HG02981 (cell line): ENCODE data around the gene ZCCHC8.

Experiments
- ATAC-seq: cut with Tn5 transposase; IDR thresholded peaks from one replicate; pipeline ENCODE4 v1.9.1; 2021; ENCODE audit warnings: mild to moderate bottlenecking, moderate library complexity; ENCODE audit not compliant: unreplicated experiment

The ZCCHC8 gene

DNA sequence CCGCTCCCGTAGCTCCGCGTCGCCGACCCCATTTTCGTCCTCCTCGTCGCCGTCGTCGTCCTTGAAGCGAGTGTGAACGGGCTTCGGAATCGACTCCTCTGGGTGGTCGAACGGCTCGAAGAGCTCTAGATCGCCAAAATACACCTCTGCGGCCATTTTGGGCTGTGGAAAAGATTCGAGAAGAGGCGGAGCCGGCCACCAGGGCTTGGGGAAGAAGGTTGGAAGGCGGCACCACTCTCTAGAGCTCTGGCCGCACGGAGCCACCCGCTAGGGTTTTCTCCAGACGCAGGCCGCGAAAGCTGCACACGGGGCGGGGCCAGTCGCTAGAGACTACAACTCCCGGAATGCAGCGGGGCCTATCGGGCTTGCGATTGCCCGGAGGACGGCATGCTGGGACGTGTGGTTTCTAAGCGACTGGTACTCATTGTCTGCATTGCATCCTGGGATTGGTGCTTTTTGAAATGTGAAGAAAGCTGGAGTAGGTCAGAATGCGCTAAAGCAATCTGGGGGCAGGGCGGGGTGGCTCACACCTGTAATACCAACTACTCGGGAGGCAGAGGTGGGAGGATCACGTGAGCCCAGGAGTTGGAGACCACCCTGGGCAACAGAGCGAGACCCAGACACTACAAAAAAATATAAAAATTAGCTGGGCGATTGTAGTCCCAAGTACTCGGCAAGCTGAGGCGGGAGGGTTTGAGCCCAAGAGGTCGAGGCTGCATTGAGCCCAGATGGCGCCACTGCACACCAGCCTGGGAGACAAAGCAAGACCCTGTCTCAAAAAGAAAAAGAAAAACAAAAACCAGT, at the start of gene ZCCHC8:
ZCCHC8 (minus strand) TSS at position 248 of the 804 bp plus-strand sequence; CDS start at position 156, 92 bp downstream.
- peak; percentile 95 for ATAC-seq

DNA sequence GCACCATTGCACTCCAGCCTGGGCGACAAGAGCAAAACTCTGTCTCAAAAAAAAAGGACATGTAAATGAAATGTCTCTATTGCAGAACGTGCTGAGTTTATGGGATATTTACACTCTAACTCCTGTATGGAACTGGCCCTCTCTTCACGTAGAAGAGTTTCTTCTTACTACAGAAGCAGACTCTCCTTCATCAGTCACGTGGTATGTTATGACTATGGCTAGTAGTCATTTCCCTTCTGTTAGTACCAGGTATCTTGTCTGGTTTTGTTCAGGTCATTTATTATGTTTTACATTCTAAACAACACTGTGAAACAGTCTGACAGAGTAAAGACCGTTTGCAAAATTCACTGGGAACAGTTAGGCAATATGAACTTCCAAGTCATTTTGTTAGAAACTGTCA, 46.6 kb upstream of the ZCCHC8 start:
- ATAC-seq, result no peak

DNA sequence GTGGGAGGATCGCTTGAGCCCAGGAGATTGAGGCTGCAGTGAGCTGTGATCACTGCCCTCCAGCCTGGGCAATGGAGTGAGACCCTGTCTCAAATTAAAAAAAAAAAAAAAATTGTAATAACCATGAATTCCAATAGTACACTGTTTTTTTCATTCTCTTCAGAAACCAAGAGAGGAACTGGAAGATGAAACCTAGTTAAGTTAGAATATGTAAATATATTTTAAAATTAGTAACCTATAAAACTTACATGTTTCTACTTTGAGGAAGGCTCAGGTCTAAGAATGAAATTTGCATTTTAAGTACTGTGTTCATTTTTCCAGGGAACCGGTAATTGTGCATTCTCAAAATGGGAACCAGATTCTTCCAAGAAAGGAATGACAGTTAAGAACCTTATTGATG, 45.1 kb upstream of the ZCCHC8 start:
- peak; percentile 79 for ATAC-seq

DNA sequence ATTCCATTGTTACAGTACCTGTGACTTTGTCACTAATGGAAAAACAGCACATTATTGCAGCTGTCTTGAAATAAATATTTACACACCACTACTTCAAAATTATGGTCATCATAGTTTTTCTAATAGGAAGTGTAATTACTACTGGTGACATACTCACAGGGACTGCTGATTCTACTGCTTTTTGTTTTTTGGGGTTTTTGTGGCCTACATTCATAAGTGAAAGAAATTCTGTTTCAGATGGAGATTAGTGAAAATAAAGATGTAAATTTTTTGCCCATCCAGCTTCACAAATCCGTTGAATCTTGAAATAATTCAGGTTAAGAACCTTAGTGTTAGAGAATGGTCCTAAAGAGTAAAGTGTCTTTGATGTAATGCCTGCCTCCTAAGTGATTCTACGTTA, 43.8 kb upstream of the ZCCHC8 start:
- no peak for ATAC-seq

DNA sequence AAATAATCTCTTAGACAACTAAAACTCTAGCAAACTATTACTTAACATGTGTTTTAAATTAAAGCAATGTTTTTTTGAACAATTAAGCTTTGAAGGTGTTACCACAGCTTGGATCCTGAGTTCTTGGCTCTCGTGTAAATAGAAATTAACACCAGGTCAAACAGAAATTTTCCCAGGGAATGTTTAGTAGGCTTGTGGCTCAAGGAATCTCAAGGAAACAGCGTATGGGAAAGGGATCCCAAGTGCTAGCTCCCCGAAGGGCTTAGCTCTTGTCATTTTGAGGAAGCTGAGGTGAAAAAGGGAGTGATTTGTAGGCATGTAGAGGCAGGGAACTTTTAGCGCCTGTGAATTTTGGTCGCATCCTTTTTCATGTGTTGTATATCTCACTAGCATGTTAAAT, 37.8 kb upstream of the ZCCHC8 start:
- no peak for ATAC-seq

DNA sequence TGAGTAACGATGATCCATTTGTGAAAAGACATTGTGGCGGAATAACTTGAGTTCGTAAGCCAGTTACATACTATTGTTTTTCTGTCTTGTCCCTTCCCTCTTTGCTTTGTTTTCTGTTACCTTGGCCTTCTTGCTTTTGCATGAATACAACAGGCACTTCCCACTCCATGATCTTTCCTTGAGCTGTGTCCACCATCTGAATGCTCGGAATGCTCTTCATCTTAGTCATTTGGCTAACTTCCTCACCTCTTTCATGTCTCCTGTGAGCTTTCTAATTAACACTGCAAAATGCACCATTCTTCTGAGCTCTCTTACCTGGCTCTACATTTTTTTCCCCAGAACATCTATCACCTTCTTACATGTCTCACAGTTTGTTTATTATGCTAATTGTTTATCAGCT, 36.3 kb upstream of the ZCCHC8 start:
- no peak for ATAC-seq

DNA sequence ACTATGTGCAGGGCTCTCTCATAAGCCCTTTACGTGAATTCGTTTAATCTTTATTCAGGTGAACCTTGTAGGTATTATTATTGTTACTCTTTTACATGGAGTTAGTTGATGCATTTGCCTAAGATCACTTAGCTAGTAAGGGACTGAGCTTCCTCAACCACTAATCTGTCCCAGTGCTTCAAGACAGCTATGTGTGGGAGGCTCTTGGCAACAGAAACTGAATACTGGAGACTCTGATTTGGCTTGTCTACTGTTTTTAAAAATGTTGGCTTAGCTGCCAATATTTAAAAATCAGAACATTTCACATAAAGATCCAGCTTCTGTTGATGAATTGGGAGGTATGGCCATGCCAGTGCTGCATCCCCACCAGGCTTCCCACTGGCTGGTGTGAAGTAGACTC, 33.1 kb upstream of the ZCCHC8 start:
- no peak for ATAC-seq

DNA sequence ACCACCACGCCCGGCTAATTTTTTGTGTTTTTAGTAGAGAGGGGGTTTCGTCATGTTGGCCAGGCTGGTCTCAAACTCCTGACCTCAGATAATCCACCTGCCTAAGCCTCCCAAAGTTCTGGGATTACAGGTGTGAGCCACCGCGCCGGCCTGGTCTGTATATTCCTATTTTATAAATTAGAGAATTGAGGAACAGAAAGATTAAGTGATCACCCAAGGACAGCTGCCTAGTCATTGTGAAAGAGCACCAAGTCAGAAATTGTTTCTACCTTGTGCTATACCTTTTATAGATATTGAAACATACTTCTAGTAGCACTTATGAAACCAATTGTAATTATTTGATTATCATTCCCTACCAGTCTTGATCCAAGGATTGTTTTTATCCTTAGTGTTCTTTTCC, 28.3 kb upstream of the ZCCHC8 start:
- ATAC-seq, result no peak

DNA sequence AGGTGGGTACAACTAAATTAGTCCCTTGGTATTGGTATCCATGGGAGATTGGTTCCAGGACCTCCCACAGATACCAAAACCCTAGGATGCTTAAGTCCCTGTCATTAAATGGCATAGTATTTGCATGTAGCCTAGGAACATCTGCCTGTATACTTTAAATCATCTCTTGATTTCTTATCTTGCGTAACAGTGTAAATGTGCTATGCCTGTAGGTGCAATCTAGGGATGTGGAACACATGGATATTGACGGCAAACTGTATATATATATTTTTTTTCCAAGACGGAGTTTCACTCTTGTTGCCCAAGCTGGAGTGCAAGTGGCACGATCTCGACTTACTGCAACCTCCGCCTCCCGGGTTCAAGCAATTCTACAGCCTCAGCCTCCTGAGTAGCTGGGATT, 27.9 kb upstream of the ZCCHC8 start:
- ATAC-seq, result no peak

DNA sequence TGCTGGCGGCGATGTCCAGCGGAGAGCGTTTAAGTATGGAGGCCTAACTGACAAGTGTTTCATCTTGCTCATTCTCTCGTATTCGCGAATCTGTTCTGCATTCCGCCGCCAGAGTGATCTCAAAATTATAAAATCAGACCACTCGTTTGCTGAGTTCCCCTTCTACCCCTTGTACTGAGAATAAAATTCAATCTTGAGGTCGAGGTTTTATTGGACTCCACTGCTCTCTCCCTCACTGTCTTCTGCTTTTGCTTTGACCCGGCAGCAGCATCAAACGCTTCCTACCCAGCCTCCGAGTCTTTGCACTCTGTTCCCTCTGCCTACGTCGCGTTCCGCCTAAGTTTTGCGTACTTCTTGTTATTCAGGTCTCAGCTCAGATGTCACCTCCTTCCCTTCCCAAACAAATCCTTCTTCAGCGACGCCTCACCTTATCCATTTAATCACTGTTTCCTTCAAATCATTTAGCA, 26.8 kb upstream of the ZCCHC8 start:
- ATAC-seq, result no peak

DNA sequence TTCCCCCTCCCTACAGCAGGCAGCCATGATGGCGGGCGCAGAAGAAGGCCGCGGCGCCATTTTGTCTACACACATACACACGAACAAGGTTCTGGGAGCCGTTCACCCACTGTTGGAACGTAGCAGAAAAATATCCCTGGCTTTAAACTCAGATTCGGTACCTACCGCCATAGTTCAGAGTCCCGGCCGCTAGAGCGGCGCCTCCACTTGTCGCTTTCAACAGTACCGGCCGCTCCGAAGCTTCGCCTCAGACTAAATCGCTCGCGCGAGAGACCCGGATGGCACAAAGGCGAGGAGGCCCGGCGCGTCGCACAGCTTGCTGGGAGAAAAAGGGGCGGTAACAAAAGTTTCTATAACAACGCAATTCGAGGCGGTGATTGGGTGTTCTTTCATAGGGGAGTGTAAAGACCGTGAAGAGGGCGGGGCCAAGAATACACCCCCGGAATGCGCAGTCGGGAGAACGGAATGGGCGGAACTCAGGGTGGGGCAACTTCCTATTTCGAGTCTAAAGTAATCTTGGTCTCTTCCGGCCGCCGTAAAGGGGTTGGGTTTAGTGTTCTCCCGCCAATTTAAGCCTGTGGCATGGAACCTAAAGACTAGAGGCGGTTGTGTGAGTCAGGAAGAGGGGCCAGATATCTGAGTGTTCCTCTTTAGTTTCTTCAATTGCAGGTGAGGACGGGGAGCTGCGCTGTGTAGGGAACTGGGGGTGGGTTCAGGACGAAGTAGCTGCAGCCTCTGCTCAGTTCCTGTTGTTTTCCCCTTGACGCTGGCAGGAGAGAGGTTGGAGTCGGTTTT, 26.1 kb upstream of the ZCCHC8 start, which contains the start of the genes KNTC1 and RSRC2:
KNTC1 (plus strand) TSS at position 567 of the 795 bp plus-strand sequence. CDS start 2,815 bp downstream, outside the sequence.
RSRC2 (minus strand) TSS at position 254 of the 795 bp plus-strand sequence; CDS start at position 171, 83 bp downstream.
- ATAC-seq, result peak; percentile 84

DNA sequence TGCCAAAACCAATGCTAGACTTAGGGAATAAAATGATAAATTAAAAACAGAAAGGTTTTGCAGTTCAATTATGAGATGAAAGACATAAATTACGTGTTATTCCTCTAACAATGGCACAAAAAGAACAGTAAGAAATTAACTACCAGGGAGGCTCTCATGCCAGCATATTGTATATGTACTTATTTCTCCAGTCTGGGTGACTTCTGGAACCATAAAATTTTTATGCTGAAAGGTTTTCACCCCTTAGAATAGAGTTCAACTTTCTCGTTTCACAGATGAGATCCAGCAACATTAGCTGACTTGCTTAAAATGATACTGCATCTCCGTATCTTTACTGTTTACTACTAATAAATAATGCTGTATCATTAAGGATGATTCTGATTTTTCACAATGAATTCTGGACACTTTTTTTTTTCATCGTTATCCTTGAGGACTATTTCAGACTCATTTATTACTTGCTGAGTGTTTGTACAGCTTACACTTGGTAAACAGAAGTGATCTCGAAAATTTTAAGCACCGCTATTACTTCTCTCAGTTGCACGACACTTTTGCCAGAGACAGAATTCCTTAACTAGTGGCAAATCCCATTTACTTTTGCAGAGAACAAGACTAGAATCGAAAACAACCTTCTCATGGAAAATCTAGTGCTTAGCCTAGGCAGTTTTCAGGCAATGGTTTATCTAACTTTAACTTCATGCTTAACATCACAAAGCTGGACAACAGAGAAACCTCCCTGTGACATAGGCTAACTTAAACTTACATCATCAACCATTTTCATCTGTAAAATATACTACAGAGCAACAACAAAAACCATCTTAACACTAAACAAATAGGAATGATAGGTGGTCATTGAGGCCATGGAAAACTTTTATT, 23.4 kb upstream of the ZCCHC8 start:
- no peak for ATAC-seq

DNA sequence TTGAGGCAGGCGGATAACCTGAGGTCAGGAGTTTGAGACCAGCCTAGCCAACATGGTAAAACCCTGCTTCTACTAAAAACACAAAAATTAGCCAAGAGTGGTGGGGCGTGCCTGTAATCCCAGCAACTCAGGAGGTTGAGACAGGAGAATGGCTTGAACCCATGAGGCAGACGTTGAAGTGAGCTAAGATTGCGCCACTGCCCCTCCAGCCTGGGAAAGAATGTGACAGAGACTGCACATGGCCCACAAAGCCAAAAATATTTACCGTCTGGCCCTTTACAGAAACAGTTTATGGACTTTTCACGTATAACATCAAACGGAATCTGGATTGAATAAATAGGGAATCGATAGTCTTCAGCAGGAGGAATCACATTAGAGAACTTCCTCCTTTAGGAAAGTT, 22.5 kb upstream of the ZCCHC8 start:
- no peak for ATAC-seq

DNA sequence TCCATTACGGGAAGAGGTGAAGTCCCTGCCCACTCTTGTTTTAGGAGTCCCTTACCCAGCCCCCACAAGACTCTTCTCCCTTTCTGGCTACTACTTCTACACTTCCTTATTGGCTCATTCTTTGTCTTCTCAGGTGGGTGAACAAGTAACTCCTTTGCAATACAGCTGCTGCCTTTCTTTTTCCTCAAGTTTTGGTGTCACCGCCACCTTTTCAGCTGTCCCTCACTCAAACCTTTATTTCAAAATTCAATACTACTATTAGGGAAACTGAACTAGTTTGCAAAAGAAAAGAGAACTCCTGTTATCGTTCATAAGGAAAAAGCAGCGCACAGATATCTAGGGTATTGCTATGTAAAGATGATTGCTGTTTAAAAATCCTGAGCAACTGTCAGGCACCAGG, 19.9 kb upstream of the ZCCHC8 start:
- ATAC-seq, result no peak

DNA sequence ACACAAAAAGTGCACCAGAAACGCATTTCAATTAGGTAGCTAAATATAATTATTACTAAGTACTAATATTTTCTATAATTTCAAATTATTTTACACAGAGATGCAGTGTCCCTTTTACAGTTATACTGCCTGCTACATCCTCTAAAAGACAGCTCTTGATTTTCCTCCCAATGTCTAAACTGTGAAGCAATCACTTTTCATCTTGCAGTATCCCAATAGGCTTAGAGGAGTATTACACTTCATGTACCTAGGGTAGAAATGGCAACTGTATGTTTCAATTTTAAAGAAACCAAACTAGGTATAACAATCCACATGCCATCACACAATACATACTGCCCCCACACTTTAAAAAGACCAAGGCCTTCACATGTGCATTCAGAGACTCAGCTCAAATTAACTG, 18.7 kb upstream of the ZCCHC8 start:
- no peak for ATAC-seq

DNA sequence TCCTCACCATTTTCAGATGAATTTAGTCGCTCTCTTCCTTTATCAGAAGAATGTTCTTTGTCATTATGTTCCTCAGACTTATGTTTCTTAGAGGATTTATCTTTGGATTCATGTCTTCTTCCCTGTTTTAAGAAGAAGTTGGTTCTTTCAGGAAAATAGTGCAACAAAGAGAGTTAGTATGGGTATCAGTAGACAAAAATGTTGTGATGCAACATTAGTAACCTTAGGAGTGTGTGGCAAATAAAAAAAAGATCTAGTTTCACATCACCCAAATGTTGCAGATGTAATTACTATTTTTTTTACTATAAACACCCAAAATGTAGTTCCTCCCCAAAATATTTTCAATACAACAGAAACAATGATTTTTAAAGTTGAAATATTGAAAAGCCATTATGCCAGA, 18.2 kb upstream of the ZCCHC8 start:
- no peak for ATAC-seq

DNA sequence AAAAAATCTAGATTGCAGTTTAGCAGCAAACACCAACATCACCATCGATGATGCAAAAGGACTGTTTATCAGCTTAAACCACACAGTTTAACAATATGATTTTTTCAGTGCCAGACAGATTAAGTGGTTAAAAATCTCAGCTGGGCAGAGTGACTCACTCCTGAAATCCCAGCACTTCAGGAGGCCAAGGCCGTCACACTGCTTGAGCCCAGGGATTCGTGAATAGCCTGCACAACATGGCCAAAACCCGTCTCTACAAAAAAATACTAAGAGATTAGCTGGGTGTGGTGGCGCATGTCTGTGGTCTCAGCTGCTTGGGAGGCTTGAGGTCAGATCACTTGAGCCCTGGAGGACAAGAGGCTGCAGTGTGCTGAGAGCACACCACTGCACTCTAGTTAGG, 17.1 kb upstream of the ZCCHC8 start:
- ATAC-seq, result no peak

DNA sequence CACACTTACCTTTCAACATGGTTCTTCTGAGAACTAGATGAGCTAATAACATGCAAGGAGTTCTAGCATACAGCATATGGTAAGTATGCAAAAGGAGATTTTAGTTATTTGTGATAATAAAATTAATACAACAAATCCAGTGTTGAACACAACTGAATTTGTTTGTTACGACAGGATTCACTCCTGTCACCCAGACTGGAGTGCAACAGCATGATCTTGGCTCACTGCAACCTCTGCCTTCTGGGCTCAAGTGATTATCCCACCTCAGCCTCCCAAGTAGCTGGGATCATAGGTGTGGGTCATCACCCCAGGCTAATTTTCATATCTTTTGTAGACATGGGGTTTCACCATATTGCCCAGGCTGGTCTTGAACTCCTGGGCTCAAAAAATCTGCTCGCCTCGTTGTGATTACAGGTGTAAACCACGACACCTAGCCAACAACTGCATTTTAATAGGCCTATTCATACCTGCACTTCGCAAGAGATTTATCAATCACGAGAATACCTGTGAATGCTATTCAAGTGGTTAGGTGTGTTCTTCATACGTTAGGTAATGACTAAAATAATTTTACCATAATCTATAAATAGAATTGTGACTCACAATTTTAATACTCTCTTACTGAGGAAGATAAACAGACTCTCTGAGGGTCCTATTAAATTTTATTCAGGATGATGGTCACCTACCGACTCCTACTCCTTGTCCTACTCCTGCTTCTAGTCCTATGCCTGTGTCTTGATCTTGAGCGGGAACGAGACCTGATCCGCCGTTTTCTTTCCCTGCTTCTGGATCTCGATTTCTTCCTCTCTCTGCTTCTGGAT, 16.0 kb upstream of the ZCCHC8 start:
- no peak for ATAC-seq

DNA sequence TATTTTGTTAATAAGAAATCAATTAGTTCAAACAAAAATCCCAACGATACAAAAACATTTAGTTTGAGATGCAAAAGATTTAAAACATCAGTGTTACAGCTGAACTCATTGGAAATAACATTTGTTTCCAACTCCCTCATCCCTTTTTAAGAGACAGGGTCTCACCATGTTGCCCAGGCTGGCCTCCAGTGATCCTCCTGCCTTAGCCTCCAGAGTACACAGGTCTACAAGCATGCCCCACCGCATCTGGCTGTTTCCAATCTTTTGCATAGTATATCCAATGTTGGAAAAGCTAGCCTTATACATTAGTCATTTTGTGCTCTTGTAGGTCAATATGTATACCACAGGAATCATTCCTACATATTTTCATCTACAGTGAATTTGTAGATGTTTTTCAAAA, 14.5 kb upstream of the ZCCHC8 start:
- ATAC-seq, result no peak

DNA sequence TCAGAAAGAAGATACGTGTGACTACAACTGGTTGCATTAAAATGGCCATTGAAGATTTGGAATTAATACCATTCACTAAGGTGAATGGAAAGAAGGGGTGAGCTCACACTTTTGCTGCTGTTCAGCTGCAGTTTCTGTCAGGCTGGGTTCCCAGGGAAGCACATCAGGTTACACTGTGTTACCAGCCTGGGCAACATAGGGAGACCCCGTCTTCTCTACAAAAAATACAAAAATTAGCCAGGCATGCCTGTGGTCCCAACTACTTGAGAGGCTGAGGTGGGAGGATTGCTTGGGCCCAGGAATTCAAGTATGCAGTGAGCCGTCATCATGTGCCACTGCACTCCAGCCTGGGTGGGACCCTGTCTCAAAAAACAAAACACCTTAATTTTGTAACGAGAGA, 12.9 kb upstream of the ZCCHC8 start:
- no peak for ATAC-seq
